Neural cell (in vitro differentiated cells): ENCODE measurements around the gene TOX2. TPM values are rescaled to one million over a fixed set of nuclear protein-coding genes. Genes with fewer than 3 reads are reported as not detected.

Experiments used
- H2AFZ ChIP-seq: fragments of 200-600, 300-800 bp; sonication (generic), shearing (Covaris generic); 2 replicates; pipeline ENCODE4 v1.6.0; 2014; ENCODE audit warnings: low read depth, mild to moderate bottlenecking, antibody characterized with exemption, low read length, moderate library complexity
- H3F3A ChIP-seq: fragments of 200-600 bp; shearing (Covaris generic); 2 replicates; pipeline ENCODE4 v1.6.1; 2016; ENCODE audit warnings: mild to moderate bottlenecking, moderate library complexity, mixed read lengths, antibody characterized with exemption, low read length; ENCODE audit not compliant: insufficient read depth, poor library complexity, severe bottlenecking
- H3K27ac ChIP-seq: fragments of 200-600, 300-800 bp; sonication (generic), shearing (Covaris generic); 2 replicates; pipeline ENCODE4 v1.5.1; 2014; ENCODE audit warnings: mild to moderate bottlenecking, low read length, moderate library complexity
- H3K27me3 ChIP-seq: fragments of 300-800, 200-600 bp; sonication (generic), shearing (Covaris generic); 2 replicates; pipeline ENCODE4 v1.6.0; 2014; ENCODE audit warnings: mild to moderate bottlenecking, low read depth, low read length, moderate library complexity; ENCODE audit not compliant: insufficient read depth
- H3K36me3 ChIP-seq: fragments of 300-800, 200-600 bp; sonication (generic), shearing (Covaris generic); 2 replicates; pipeline ENCODE4 v1.5.1; 2014; ENCODE audit warnings: mild to moderate bottlenecking, antibody characterized with exemption, low read length, moderate library complexity; ENCODE audit not compliant: insufficient read depth
- H3K4me2 ChIP-seq: fragments of 300-800, 200-600 bp; sonication (generic), shearing (Covaris generic); 2 replicates; pipeline ENCODE4 v1.6.0; 2014; ENCODE audit warnings: mild to moderate bottlenecking, low read length
- H3K4me3 ChIP-seq: fragments of 300-800, 200-600 bp; sonication (generic), shearing (Covaris generic); 2 replicates; pipeline ENCODE4 v1.5.1; 2014; ENCODE audit warnings: mild to moderate bottlenecking, low read length, moderate library complexity
- H3K79me2 ChIP-seq: fragments of 200-600 bp; shearing (Covaris generic); replicated peaks from 2 replicates; pipeline ENCODE4 v1.6.0; 2014; ENCODE audit warnings: mild to moderate bottlenecking, low read length, moderate library complexity; ENCODE audit not compliant: insufficient read depth
- H3K9ac ChIP-seq: fragments of 300-800, 200-600 bp; sonication (generic), shearing (Covaris generic); 2 replicates; pipeline ENCODE4 v1.6.1; 2016; ENCODE audit warnings: mild to moderate bottlenecking, low read length, mixed read lengths
- H3K9me2 ChIP-seq: fragments of 200-600 bp; shearing (Covaris generic); 2 replicates; pipeline ENCODE4 v1.6.1; 2016; ENCODE audit warnings: mild to moderate bottlenecking, low read length, mixed read lengths; ENCODE audit not compliant: insufficient read depth
- H3K9me3 ChIP-seq: fragments of 200-600, 300-800 bp; sonication (generic), shearing (Covaris generic); 2 replicates; pipeline ENCODE4 v1.6.1; 2016; ENCODE audit warnings: mild to moderate bottlenecking, mixed run types, low read length, moderate library complexity, mixed read lengths
- H4K20me1 ChIP-seq: fragments of 200-600 bp; shearing (Covaris generic); 2 replicates; pipeline ENCODE4 v1.6.1; 2016; ENCODE audit warnings: mild to moderate bottlenecking, mixed run types; ENCODE audit not compliant: insufficient read depth
- CTCF ChIP-seq: fragments of 450-650 bp; IDR thresholded peaks from 2 replicates; pipeline ENCODE4 v1.5.1; 2014; ENCODE audit warnings: antibody characterized with exemption, mild to moderate bottlenecking, moderate library complexity; ENCODE audit not compliant: poor library complexity, severe bottlenecking
- EP300 ChIP-seq: fragments of 450-650 bp; conservative IDR thresholded peaks from 2 replicates; pipeline ENCODE4 v1.6.1; 2014; ENCODE audit warnings: antibody characterized with exemption, mild to moderate bottlenecking, moderate library complexity; ENCODE audit not compliant: poor library complexity, severe bottlenecking
- EZH2 ChIP-seq: fragments of 200-600, 300-800 bp; shearing (Covaris generic), sonication (generic); IDR thresholded peaks from 2 replicates; pipeline ENCODE4 v1.6.1; 2014; ENCODE audit warnings: antibody characterized with exemption, low read length, borderline replicate concordance, mild to moderate bottlenecking; ENCODE audit not compliant: insufficient read depth, poor library complexity, severe bottlenecking
- MXI1 ChIP-seq: fragments of 450-650 bp; conservative IDR thresholded peaks from 2 replicates; pipeline ENCODE4 v1.6.1; 2014; ENCODE audit warnings: antibody characterized with exemption, mild to moderate bottlenecking; ENCODE audit not compliant: poor library complexity, severe bottlenecking
- POLR2AphosphoS5 ChIP-seq: IDR thresholded peaks from 2 replicates; pipeline ENCODE4 v1.6.1; 2012
- RAD21 ChIP-seq: fragments of 450-650 bp; conservative IDR thresholded peaks from 2 replicates; pipeline ENCODE4 v1.6.1; 2014; ENCODE audit warnings: antibody characterized with exemption, mild to moderate bottlenecking, moderate library complexity
- REST ChIP-seq: IDR thresholded peaks from 2 replicates; pipeline ENCODE4 v1.6.1; 2012; ENCODE audit warnings: borderline replicate concordance
- SMC3 ChIP-seq: fragments of 450-650 bp; conservative IDR thresholded peaks from 2 replicates; pipeline ENCODE4 v1.6.1; 2014; ENCODE audit warnings: antibody characterized with exemption, mild to moderate bottlenecking, moderate library complexity; ENCODE audit not compliant: poor library complexity
- TAF1 ChIP-seq: IDR thresholded peaks from 2 replicates; pipeline ENCODE4 v1.6.1; 2012; ENCODE audit warnings: low read depth
- polyA plus RNA-seq: library from polyadenylated mRNA; depleted of rRNA; stranded (reverse); fragments of >200 nt; gene quantifications from 2 replicates; pipeline ENCODE4 v1.2.3, GENCODE V29; 2014

TOX2 gene
- polyA plus RNA-seq, 1 donor from 2014 or later, result 0.89 TPM

GRCh38 chr20:43946659-43947315 is 32.1 kb downstream of the TOX2 start:
- Histone ChIP-seq H3K79me2 (no peaks in the 10 kb centered on the region), H3K36me3 (no peaks in the 10 kb centered on the region), H2AFZ (no peak overlapping the region), H3K9me3 (no peaks in the 10 kb centered on the region), H3K27me3 (no peaks in the 10 kb centered on the region), H3K4me3 (no peak overlapping the region), H3F3A (no peaks in the 10 kb centered on the region), H4K20me1 (no peaks in the 10 kb centered on the region), H3K4me2 (no peak overlapping the region), H3K27ac (no peak overlapping the region), H3K9me2 (no peaks in the 10 kb centered on the region), H3K9ac (no peak overlapping the region)
- TF ChIP-seq EZH2, result no peak
- no peak for TF ChIP-seq RAD21
- TF ChIP-seq TAF1, result no peak
- TF ChIP-seq REST, result no peak
- TF ChIP-seq SMC3, result no peak
- no peak for TF ChIP-seq MXI1
- TF ChIP-seq EP300, result no peak
- TF ChIP-seq CTCF, result no peak
- no peak for TF ChIP-seq POLR2AphosphoS5

GRCh38 chr20:43947316-43947710 is 32.7 kb downstream of the TOX2 start:
- Histone ChIP-seq H3K9me3 (no peaks in the 10 kb centered on the region), H4K20me1 (no peaks in the 10 kb centered on the region), H3K36me3 (no peaks in the 10 kb centered on the region), H3K9ac (no peak overlapping the region), H3K4me2 (no peak overlapping the region), H3K27me3 (no peaks in the 10 kb centered on the region), H3K79me2 (no peaks in the 10 kb centered on the region), H3F3A (no peaks in the 10 kb centered on the region), H2AFZ (no peak overlapping the region), H3K27ac (no peak overlapping the region), H3K9me2 (no peaks in the 10 kb centered on the region), H3K4me3 (no peak overlapping the region)
- TF ChIP-seq RAD21 (no peak), EZH2 (no peak), MXI1 (no peak), POLR2AphosphoS5 (no peak), REST (no peak), EP300 (no peak), SMC3 (no peak), CTCF (no peak), TAF1 (no peak)
